ENCODE measurements around the gene MED31.

Gene MED31

GRCh38 chr17:6686026-6686425 lies 34.6 kb upstream of the MED31 start:
- H3K27me3 ChIP-seq (ENCODE audit: control insufficient read depth, insufficient read depth, low read length) = no peaks in the 10 kb centered on the region
- no peak overlapping the region for H3K27ac ChIP-seq (ENCODE audit: low read depth, low read length)
- H3K9me3 ChIP-seq (ENCODE audit: control insufficient read depth, insufficient read depth, low read length) = no peaks in the 10 kb centered on the region
- H3K9ac ChIP-seq (ENCODE audit: low read depth, low read length) = no peak overlapping the region
- no peak overlapping the region for H3K4me3 ChIP-seq (ENCODE audit: low read depth, low read length)
- no peaks in the 10 kb centered on the region for H3K36me3 ChIP-seq (ENCODE audit: control insufficient read depth, insufficient read depth, low read length)
- H3K4me1 ChIP-seq (ENCODE audit: control insufficient read depth, insufficient read depth, low read length) = no peaks in the 10 kb centered on the region

GRCh38 chr17:6684881-6685767 lies 33.7 kb upstream of the MED31 start:
- no peak overlapping the region for H3K9ac ChIP-seq (ENCODE audit: low read depth, low read length)
- H3K27me3 ChIP-seq (ENCODE audit: control insufficient read depth, insufficient read depth, low read length) = no peaks in the 10 kb centered on the region
- H3K4me3 ChIP-seq (ENCODE audit: low read depth, low read length) = no peak overlapping the region
- H3K9me3 ChIP-seq (ENCODE audit: control insufficient read depth, insufficient read depth, low read length) = no peaks in the 10 kb centered on the region
- no peak overlapping the region for H3K27ac ChIP-seq (ENCODE audit: low read depth, low read length)
- no peaks in the 10 kb centered on the region for H3K36me3 ChIP-seq (ENCODE audit: control insufficient read depth, insufficient read depth, low read length)
- H3K4me1 ChIP-seq (ENCODE audit: control insufficient read depth, insufficient read depth, low read length) = no peaks in the 10 kb centered on the region

GRCh38 chr17:6684460-6684783 lies 33.0 kb upstream of the MED31 start:
- Histone ChIP-seq H3K9me3 (ENCODE audit: control insufficient read depth, insufficient read depth, low read length) (no peaks in the 10 kb centered on the region), H3K4me1 (ENCODE audit: control insufficient read depth, insufficient read depth, low read length) (no peaks in the 10 kb centered on the region), H3K9ac (ENCODE audit: low read depth, low read length) (no peak overlapping the region), H3K4me3 (ENCODE audit: low read depth, low read length) (no peak overlapping the region), H3K27ac (ENCODE audit: low read depth, low read length) (no peak overlapping the region), H3K27me3 (ENCODE audit: control insufficient read depth, insufficient read depth, low read length) (no peaks in the 10 kb centered on the region), H3K36me3 (ENCODE audit: control insufficient read depth, insufficient read depth, low read length) (no peaks in the 10 kb centered on the region)

- H3K27ac ChIP-seq (ENCODE audit: low read depth, low read length) = no peak overlapping the region
- no peak overlapping the region for H3K9ac ChIP-seq (ENCODE audit: low read depth, low read length)
- no peak overlapping the region for H3K4me3 ChIP-seq (ENCODE audit: low read depth, low read length)
Observed at GRCh38 chr17:6683730-6684459, 32.5 kb upstream of the MED31 start.

GRCh38 chr17:6683081-6683684 lies 31.8 kb upstream of the MED31 start:
- Histone ChIP-seq H3K27me3 (ENCODE audit: control insufficient read depth, insufficient read depth, low read length) (no peaks in the 10 kb centered on the region), H3K9ac (ENCODE audit: low read depth, low read length) (no peak overlapping the region), H3K4me3 (ENCODE audit: low read depth, low read length) (no peak overlapping the region), H3K27ac (ENCODE audit: low read depth, low read length) (no peak overlapping the region), H3K9me3 (ENCODE audit: control insufficient read depth, insufficient read depth, low read length) (no peaks in the 10 kb centered on the region), H3K4me1 (ENCODE audit: control insufficient read depth, insufficient read depth, low read length) (no peaks in the 10 kb centered on the region), H3K36me3 (ENCODE audit: control insufficient read depth, insufficient read depth, low read length) (no peaks in the 10 kb centered on the region)

More at GRCh38 chr17:6683730-6684459, 32.5 kb upstream of the MED31 start:
- H3K27me3 ChIP-seq (ENCODE audit: control insufficient read depth, insufficient read depth, low read length) = no peaks in the 10 kb centered on the region
- H3K4me1 ChIP-seq (ENCODE audit: control insufficient read depth, insufficient read depth, low read length) = no peaks in the 10 kb centered on the region
- no peaks in the 10 kb centered on the region for H3K36me3 ChIP-seq (ENCODE audit: control insufficient read depth, insufficient read depth, low read length)
- no peaks in the 10 kb centered on the region for H3K9me3 ChIP-seq (ENCODE audit: control insufficient read depth, insufficient read depth, low read length)

- no peaks in the 10 kb centered on the region for H3K36me3 ChIP-seq (ENCODE audit: control insufficient read depth, insufficient read depth, low read length)
- H3K9ac ChIP-seq (ENCODE audit: low read depth, low read length) = no peak overlapping the region
- H3K4me1 ChIP-seq (ENCODE audit: control insufficient read depth, insufficient read depth, low read length) = no peaks in the 10 kb centered on the region
- H3K9me3 ChIP-seq (ENCODE audit: control insufficient read depth, insufficient read depth, low read length) = no peaks in the 10 kb centered on the region
- no peak overlapping the region for H3K27ac ChIP-seq (ENCODE audit: low read depth, low read length)
- H3K4me3 ChIP-seq (ENCODE audit: low read depth, low read length) = no peak overlapping the region
- H3K27me3 ChIP-seq (ENCODE audit: control insufficient read depth, insufficient read depth, low read length) = no peaks in the 10 kb centered on the region
Observed at GRCh38 chr17:6682339-6682738, 30.9 kb upstream of the MED31 start.

- Histone ChIP-seq H3K4me3 (ENCODE audit: low read depth, low read length) (no peak overlapping the region), H3K36me3 (ENCODE audit: control insufficient read depth, insufficient read depth, low read length) (no peaks in the 10 kb centered on the region), H3K9me3 (ENCODE audit: control insufficient read depth, insufficient read depth, low read length) (no peaks in the 10 kb centered on the region), H3K27ac (ENCODE audit: low read depth, low read length) (no peak overlapping the region), H3K27me3 (ENCODE audit: control insufficient read depth, insufficient read depth, low read length) (no peaks in the 10 kb centered on the region), H3K9ac (ENCODE audit: low read depth, low read length) (no peak overlapping the region), H3K4me1 (ENCODE audit: control insufficient read depth, insufficient read depth, low read length) (no peaks in the 10 kb centered on the region)
Observed at GRCh38 chr17:6681671-6682070, 30.3 kb upstream of the MED31 start.

- no peaks in the 10 kb centered on the region for H3K9me3 ChIP-seq (ENCODE audit: control insufficient read depth, insufficient read depth, low read length)
- no peaks in the 10 kb centered on the region for H3K36me3 ChIP-seq (ENCODE audit: control insufficient read depth, insufficient read depth, low read length)
- no peak overlapping the region for H3K27ac ChIP-seq (ENCODE audit: low read depth, low read length)
- H3K4me3 ChIP-seq (ENCODE audit: low read depth, low read length) = no peak overlapping the region
- H3K4me1 ChIP-seq (ENCODE audit: control insufficient read depth, insufficient read depth, low read length) = no peaks in the 10 kb centered on the region
- no peaks in the 10 kb centered on the region for H3K27me3 ChIP-seq (ENCODE audit: control insufficient read depth, insufficient read depth, low read length)
- H3K9ac ChIP-seq (ENCODE audit: low read depth, low read length) = no peak overlapping the region
Observed at GRCh38 chr17:6681176-6681575, 29.8 kb upstream of the MED31 start.

GRCh38 chr17:6679241-6679640 lies 27.8 kb upstream of the MED31 start:
- no peak overlapping the region for H3K4me3 ChIP-seq (ENCODE audit: low read depth, low read length)
- no peaks in the 10 kb centered on the region for H3K36me3 ChIP-seq (ENCODE audit: control insufficient read depth, insufficient read depth, low read length)
- no peaks in the 10 kb centered on the region for H3K27me3 ChIP-seq (ENCODE audit: control insufficient read depth, insufficient read depth, low read length)
- H3K4me1 ChIP-seq (ENCODE audit: control insufficient read depth, insufficient read depth, low read length) = no peaks in the 10 kb centered on the region
- no peak overlapping the region for H3K9ac ChIP-seq (ENCODE audit: low read depth, low read length)
- H3K27ac ChIP-seq (ENCODE audit: low read depth, low read length) = no peak overlapping the region
- H3K9me3 ChIP-seq (ENCODE audit: control insufficient read depth, insufficient read depth, low read length) = no peaks in the 10 kb centered on the region

GRCh38 chr17:6677946-6678345 lies 26.5 kb upstream of the MED31 start:
- no peaks in the 10 kb centered on the region for H3K4me1 ChIP-seq (ENCODE audit: control insufficient read depth, insufficient read depth, low read length)
- H3K4me3 ChIP-seq (ENCODE audit: low read depth, low read length) = no peak overlapping the region
- no peaks in the 10 kb centered on the region for H3K27me3 ChIP-seq (ENCODE audit: control insufficient read depth, insufficient read depth, low read length)

More at GRCh38 chr17:6677946-6678345, 26.5 kb upstream of the MED31 start:
- Histone ChIP-seq H3K9ac (ENCODE audit: low read depth, low read length) (no peak overlapping the region), H3K36me3 (ENCODE audit: control insufficient read depth, insufficient read depth, low read length) (no peaks in the 10 kb centered on the region), H3K27ac (ENCODE audit: low read depth, low read length) (no peak overlapping the region), H3K9me3 (ENCODE audit: control insufficient read depth, insufficient read depth, low read length) (no peaks in the 10 kb centered on the region)

Measured in HUES48 (cell line).